WTC11 (cell line): Measurements from ENCODE around the gene XIRP2. TPM values are rescaled to one million over a fixed set of nuclear protein-coding genes. Genes with fewer than 3 reads are reported as not detected.

Experiments
- ATAC-seq: fragments of 200-7000 bp; cut with Tn5 transposase; 2 replicates; pipeline ENCODE4 v1.10.0; 2021; ENCODE audit warnings: mild to moderate bottlenecking, moderate library complexity
- CTCF ChIA-PET: fragments of 300-600 bp; sonication (Branson Sonifier 250); formaldehyde crosslinking; loops from one replicate; lab custom pipeline; 2021; ENCODE audit warnings: antibody characterized with exemption; lab: Charles Lee
- POLR2A ChIA-PET: fragments of 350-600 bp; sonication (Branson Sonifier 250); formaldehyde crosslinking; loops from one replicate; lab custom pipeline; 2021; ENCODE audit warnings: antibody characterized with exemption; lab: Charles Lee
- DNase-seq: peaks from one replicate; pipeline ENCODE4 v3.0.0; 2021; ENCODE audit warnings: low spot score
- H3K27ac Mint-ChIP-seq: 2 replicates; pipeline ENCODE4 v1.8.0; 2021; ENCODE audit warnings: mixed read lengths
- H3K27me3 Mint-ChIP-seq: 2 replicates; pipeline ENCODE4 v1.8.0; 2021; ENCODE audit warnings: low read depth, mild to moderate bottlenecking, moderate library complexity, mixed read lengths
- H3K36me3 Mint-ChIP-seq: 2 replicates; pipeline ENCODE4 v1.8.0; 2021; ENCODE audit warnings: mixed read lengths
- H3K4me1 Mint-ChIP-seq: 2 replicates; pipeline ENCODE4 v1.8.0; 2022; ENCODE audit warnings: mixed read lengths
- H3K4me3 Mint-ChIP-seq: 2 replicates; pipeline ENCODE4 v1.8.0; 2021; ENCODE audit warnings: mild to moderate bottlenecking, moderate library complexity, mixed read lengths
- H3K9me3 Mint-ChIP-seq: 2 replicates; pipeline ENCODE4 v1.8.0; 2021; ENCODE audit warnings: mixed read lengths
- CBFB ChIP-seq: sonication (generic); formaldehyde crosslinking; IDR thresholded peaks from 2 replicates; pipeline ENCODE4 v1.8.1; 2022; ENCODE audit warnings: mild to moderate bottlenecking, low read depth, missing genetic modification reagents
- CREB1 ChIP-seq: sonication (generic); formaldehyde crosslinking; IDR thresholded peaks from 2 replicates; pipeline ENCODE4 v1.8.0; 2023; ENCODE audit warnings: mild to moderate bottlenecking, missing genetic modification reagents
- CREM ChIP-seq: sonication (generic); formaldehyde crosslinking; IDR thresholded peaks from 2 replicates; pipeline ENCODE4 v1.8.1; 2022; ENCODE audit warnings: mild to moderate bottlenecking, missing genetic modification reagents, moderate library complexity
- CTCF ChIP-seq: fragments of 200-600 bp; IDR thresholded peaks from 2 replicates; pipeline ENCODE4 v1.8.0; 2022; ENCODE audit warnings: antibody characterized with exemption
- ETV6 ChIP-seq: sonication (generic); formaldehyde crosslinking; IDR thresholded peaks from 2 replicates; pipeline ENCODE4 v1.8.1; 2022; ENCODE audit warnings: mild to moderate bottlenecking, missing genetic modification reagents
- FOXJ3 ChIP-seq: sonication (generic); formaldehyde crosslinking; IDR thresholded peaks from 2 replicates; pipeline ENCODE4 v1.9.0; 2021; ENCODE audit warnings: missing genetic modification reagents, mild to moderate bottlenecking, borderline replicate concordance
- GRHL2 ChIP-seq: fragments of 250-450 bp; sonication (Bioruptor Pico); IDR thresholded peaks from 2 replicates; pipeline ENCODE4 v1.8.0; 2022; ENCODE audit warnings: mild to moderate bottlenecking, moderate library complexity; ENCODE audit not compliant: insufficient replicate concordance, severe bottlenecking
- GTF2I ChIP-seq: fragments of 250-450 bp; sonication (Bioruptor Pico); conservative IDR thresholded peaks from 2 replicates; pipeline ENCODE4 v1.4.0; 2021; ENCODE audit warnings: mild to moderate bottlenecking
- IRF2 ChIP-seq: sonication (generic); formaldehyde crosslinking; IDR thresholded peaks from 2 replicates; pipeline ENCODE4 v1.8.0; 2022; ENCODE audit warnings: low read depth, missing genetic modification reagents, borderline replicate concordance
- KAT7 ChIP-seq: sonication (generic); formaldehyde crosslinking; IDR thresholded peaks from 2 replicates; pipeline ENCODE4 v1.8.1; 2023; ENCODE audit warnings: missing genetic modification reagents, mild to moderate bottlenecking, borderline replicate concordance
- MLX ChIP-seq: sonication (generic); formaldehyde crosslinking; IDR thresholded peaks from 2 replicates; pipeline ENCODE4 v1.8.1; 2023; ENCODE audit warnings: mild to moderate bottlenecking, missing genetic modification reagents, moderate library complexity
- NR1H2 ChIP-seq: sonication (generic); formaldehyde crosslinking; IDR thresholded peaks from 2 replicates; pipeline ENCODE4 v1.9.0; 2021; ENCODE audit warnings: mild to moderate bottlenecking, moderate library complexity, missing genetic modification reagents
- STAT6 ChIP-seq: sonication (generic); formaldehyde crosslinking; conservative IDR thresholded peaks from 2 replicates; pipeline ENCODE4 v1.8.1; 2023; ENCODE audit warnings: mild to moderate bottlenecking, low read depth, missing genetic modification reagents, moderate library complexity
- TCF7 ChIP-seq: sonication (generic); formaldehyde crosslinking; IDR thresholded peaks from 2 replicates; pipeline ENCODE4 v1.8.0; 2022; ENCODE audit warnings: mild to moderate bottlenecking, low read depth, missing genetic modification reagents, moderate library complexity
- ZNF138 ChIP-seq: sonication (generic); formaldehyde crosslinking; conservative IDR thresholded peaks from 2 replicates; pipeline ENCODE4 v1.8.1; 2022; ENCODE audit warnings: mild to moderate bottlenecking, moderate library complexity, missing genetic modification reagents
- ZNF232 ChIP-seq: sonication (generic); formaldehyde crosslinking; IDR thresholded peaks from 2 replicates; pipeline ENCODE4 v1.8.0; 2022; ENCODE audit warnings: mild to moderate bottlenecking, missing genetic modification reagents
- ZNF317 ChIP-seq: sonication (generic); formaldehyde crosslinking; IDR thresholded peaks from 2 replicates; pipeline ENCODE4 v1.8.1; 2023; ENCODE audit warnings: low read depth, mild to moderate bottlenecking, moderate library complexity, missing genetic modification reagents, borderline replicate concordance
- ZNF396 ChIP-seq: fragments of 250-450 bp; sonication (Bioruptor Pico); IDR thresholded peaks from 2 replicates; pipeline ENCODE4 v1.8.0; 2021; ENCODE audit warnings: mild to moderate bottlenecking, moderate library complexity, borderline replicate concordance
- ZNF416 ChIP-seq: fragments of 250-450 bp; sonication (Bioruptor Pico); IDR thresholded peaks from 2 replicates; pipeline ENCODE4 v1.9.0; 2021; ENCODE audit warnings: mild to moderate bottlenecking, inconsistent platforms
- ZNF532 ChIP-seq: fragments of 250-450 bp; sonication (Bioruptor Pico); IDR thresholded peaks from 2 replicates; pipeline ENCODE4 v1.9.0; 2021; ENCODE audit warnings: mild to moderate bottlenecking, borderline replicate concordance
- ZNF671 ChIP-seq: fragments of 250-450 bp; sonication (Bioruptor Pico); IDR thresholded peaks from 2 replicates; pipeline ENCODE4 v1.8.0; 2021; ENCODE audit warnings: mild to moderate bottlenecking
- total RNA-seq: library from RNA; stranded (reverse); gene quantifications from 3 replicates; pipeline ENCODE4 v1.2.3, GENCODE V29; 2021

The XIRP2 gene
- total RNA-seq, 1 experiment from 2014 or later, result 0.87 TPM

GRCh38 chr2:166862468-166863132 is 25.7 kb upstream of the XIRP2 start (continued):
- TF ChIP-seq ZNF532, result no peak
- TF ChIP-seq, all 79 proteins: peak for 0

GRCh38 chr2:166867874-166868514 is 20.3 kb upstream of the XIRP2 start:
- no peak overlapping the region for H3K27ac Mint-ChIP-seq
- DNase-seq, result no peak

GRCh38 chr2:166870346-166870745 is 17.9 kb upstream of the XIRP2 start:
- no peaks in the 10 kb centered on the region for H3K27me3 Mint-ChIP-seq
- no peaks in the 10 kb centered on the region for H3K9me3 Mint-ChIP-seq
- H3K36me3 Mint-ChIP-seq, result no peaks in the 10 kb centered on the region
- TF ChIP-seq ZNF671 (CRISPR knock-in tag) (no peak), ZNF416 (no peak)
- TF ChIP-seq, all 79 proteins: peak for 0
- ChIA-PET CTCF (no interaction called here), POLR2A (no interaction called here)
- no peak overlapping the region for H3K27ac Mint-ChIP-seq
- DNase-seq, result no peak
- peaks cover 6% of the 10 kb centered on the region for H3K4me1 Mint-ChIP-seq
- no peak overlapping the region for H3K4me3 Mint-ChIP-seq
- ATAC-seq, result no peak

More at GRCh38 chr2:166867874-166868514, 20.3 kb upstream of the XIRP2 start:
- Mint-ChIP-seq H3K27me3 (no peaks in the 10 kb centered on the region), H3K9me3 (no peaks in the 10 kb centered on the region), H3K4me1 (peaks cover 6% of the 10 kb centered on the region), H3K4me3 (no peak overlapping the region), H3K36me3 (no peaks in the 10 kb centered on the region)
- ChIA-PET POLR2A (no interaction called here), CTCF (interaction anchor here (0.8 kb wide), 1 partner anchor 32 kb away, joined by 3 read pairs; no protein-coding TSS in a partner anchor)
- ATAC-seq, result peak; percentile 53; the same call in 1 of the 2 replicates
- TF ChIP-seq ZNF232 (no peak), CREB1 (CRISPR knock-in tag) (no peak), MLX (no peak), IRF2 (no peak), CBFB (CRISPR knock-in tag) (no peak), ZNF396 (CRISPR knock-in tag) (no peak)

GRCh38 chr2:166881177-166881576 is 7.1 kb upstream of the XIRP2 start:
- H3K4me1 Mint-ChIP-seq, result no peaks in the 10 kb centered on the region
- H3K36me3 Mint-ChIP-seq, result no peaks in the 10 kb centered on the region
- no peaks in the 10 kb centered on the region for H3K27me3 Mint-ChIP-seq
- no peak for DNase-seq
- POLR2A ChIA-PET, result no interaction called here
- TF ChIP-seq CTCF (no peak), STAT6 (CRISPR knock-in tag) (no peak), ETV6 (CRISPR knock-in tag) (no peak), TCF7 (CRISPR knock-in tag) (no peak), KAT7 (no peak), ZNF138 (CRISPR knock-in tag) (no peak), CREM (CRISPR knock-in tag) (no peak), FOXJ3 (CRISPR knock-in tag) (no peak), GRHL2 (no peak), NR1H2 (CRISPR knock-in tag) (no peak), ZNF317 (CRISPR knock-in tag) (no peak), GTF2I (CRISPR knock-in tag) (no peak)
- CTCF ChIA-PET, result no interaction called here
- no peak overlapping the region for H3K27ac Mint-ChIP-seq
- no peak for ATAC-seq
- H3K9me3 Mint-ChIP-seq, result no peaks in the 10 kb centered on the region
- no peak overlapping the region for H3K4me3 Mint-ChIP-seq
